Inflammatory macrophage (primary cell): ENCODE results near the gene MYOD1.

Experiments used
- DNase-seq, 2 donors: peaks; one replicate each; pipeline ENCODE4 v3.0.0-alpha.2; 2020 to 2022

Gene MYOD1

GRCh38 chr11:17703951-17704350 is 15.4 kb upstream of the MYOD1 start:
- DNase-seq, result peak; percentile 69 to 73

- no peak for DNase-seq
Observed at GRCh38 chr11:17707830-17708229, 11.5 kb upstream of the MYOD1 start.

GRCh38 chr11:17711836-17712235 is 7.5 kb upstream of the MYOD1 start:
- no peak for DNase-seq

- DNase-seq, result no peak
Observed at GRCh38 chr11:17713851-17714250, 5.5 kb upstream of the MYOD1 start.

GRCh38 chr11:17714356-17714854 is 5.0 kb upstream of the MYOD1 start:
- no peak for DNase-seq

GRCh38 chr11:17714870-17715269 is 4.5 kb upstream of the MYOD1 start:
- DNase-seq, result no peak

- no peak for DNase-seq
Observed at GRCh38 chr11:17716807-17717206, 2.6 kb upstream of the MYOD1 start.

- DNase-seq, result no peak
Observed at GRCh38 chr11:17718015-17718414, 1.4 kb upstream of the MYOD1 start.

- no peak for DNase-seq
Observed at GRCh38 chr11:17718510-17718962, 835 bp upstream of the MYOD1 start.

- DNase-seq, result peak in 1 of 2 donors; percentile 5
Observed at GRCh38 chr11:17719938-17720795, 796 bp downstream of the MYOD1 start.

GRCh38 chr11:17720796-17721171 is 1.4 kb downstream of the MYOD1 start:
- DNase-seq, result no peak

GRCh38 chr11:17721242-17721999 is 2.0 kb downstream of the MYOD1 start:
- DNase-seq, result no peak

GRCh38 chr11:17722000-17722643 is 2.8 kb downstream of the MYOD1 start:
- DNase-seq, result peak; percentile 32 to 56

- DNase-seq, result no peak
Observed at GRCh38 chr11:17724020-17724908, 4.9 kb downstream of the MYOD1 start.

GRCh38 chr11:17725174-17725573 is 5.8 kb downstream of the MYOD1 start:
- DNase-seq, result no peak

- DNase-seq, result no peak
Observed at GRCh38 chr11:17730137-17730536, 10.8 kb downstream of the MYOD1 start.

GRCh38 chr11:17730608-17731462 is 11.5 kb downstream of the MYOD1 start:
- peak; percentile 59 to 61 for DNase-seq

- no peak for DNase-seq
Observed at GRCh38 chr11:17733261-17733660, 13.9 kb downstream of the MYOD1 start.

- no peak for DNase-seq
Observed at GRCh38 chr11:17734418-17734911, 15.1 kb downstream of the MYOD1 start, which contains the start of gene KCNC1. TSS of gene KCNC1 (plus strand) at chr11:17734781. CDS start at chr11:17736003, 1,222 bp downstream.

- DNase-seq, result peak in 1 of 2 donors; percentile 53
Observed at GRCh38 chr11:17734986-17735817, 15.8 kb downstream of the MYOD1 start.
